Esophagus muscularis mucosa (tissue), 4 donors: ENCODE measurements around the gene NUDT14. TPM values are rescaled to one million over a fixed set of nuclear protein-coding genes. Genes with fewer than 3 reads are reported as not detected.

Experiments
- DNase-seq: peaks from one replicate; pipeline ENCODE4 v3.0.0-alpha.2; 2017; ENCODE audit errors: extremely low spot score
- H3K27ac ChIP-seq, 4 donors: fragments of 200-600 bp; sonication (generic); replicated peaks in 1 of 4; 1 replicate in 3 of 4; 2 replicates in 1 of 4; pipeline ENCODE4 v1.5.1; 2016 to 2019; ENCODE audit warnings: mild to moderate bottlenecking in 1 of 4
- H3K27me3 ChIP-seq, 4 donors: fragments of 200-600 bp; sonication (generic); one replicate each; pipeline versions ENCODE4 v1.5.1 to v1.6.0; 2016 to 2019
- H3K36me3 ChIP-seq, 4 donors: fragments of 200-600 bp; sonication (generic); one replicate each; pipeline ENCODE4 v1.5.1; 2016 to 2019
- H3K4me1 ChIP-seq, 4 donors: fragments of 200-600 bp; sonication (generic); one replicate each; pipeline ENCODE4 v1.5.1; 2016 to 2019
- H3K4me3 ChIP-seq, 4 donors: fragments of 200-600 bp; sonication (generic); 1 replicate in 2 of 4; 2 replicates in 2 of 4; pipeline ENCODE4 v1.5.1; 2016 to 2019; ENCODE audit warnings: mild to moderate bottlenecking in 4 of 4, moderate library complexity in 1 of 4
- H3K9me3 ChIP-seq, 4 donors: fragments of 200-600 bp; sonication (generic); 1 replicate in 3 of 4; 2 replicates in 1 of 4; pipeline ENCODE4 v1.5.1; 2016 to 2019
- EP300 ChIP-seq: sonication (generic); formaldehyde crosslinking; IDR thresholded peaks from one replicate; pipeline ENCODE4 v1.6.1; 2017; ENCODE audit warnings: antibody characterized with exemption
- POLR2A ChIP-seq: fragments of 450-650 bp; IDR thresholded peaks from one replicate; pipeline ENCODE4 v1.6.1; 2017; ENCODE audit warnings: antibody characterized with exemption, moderate library complexity, mild to moderate bottlenecking, low read depth
- POLR2AphosphoS5 ChIP-seq, 2 donors: sonication (generic); formaldehyde crosslinking; IDR thresholded peaks; one replicate each; pipeline ENCODE4 v1.6.1; 2017; ENCODE audit warnings: antibody characterized with exemption in 2 of 2
- WGBS: methylation state at CpG from one replicate; pipeline ENCODE4 v1.1.5; 2018; 5-methylcytosine and 5-hydroxymethylcytosine counted together
- intact Hi-C: fragments of 100-400 bp; cut with DNase I; formaldehyde crosslinking; loops from one replicate; pipeline ENCODE4 v1.15.1; 2023
- total RNA-seq, 4 donors: library from RNA; depleted of rRNA; stranded (reverse); fragments of >200 nt; gene quantifications; one replicate each; pipeline versions ENCODE4 v1.1.0 to v1.2.1, GENCODE V29; 2016
- TF ChIP-seq, protein P1 (sequence below), 3 experiments: fragments of 200-600 bp in 2 of 3; fragments of 450-650 bp in 1 of 3; sonication (generic) in 2 of 3; IDR thresholded peaks; one replicate each; pipeline ENCODE4 v1.5.1; 2017 to 2019; ENCODE audit warnings: antibody characterized with exemption in 3 of 3, mild to moderate bottlenecking in 2 of 3, moderate library complexity in 1 of 3

NUDT14 gene
- total RNA-seq, 4 donors from 2014 or later: 2.1 to 6.2 (median 5.8) TPM

DNA sequence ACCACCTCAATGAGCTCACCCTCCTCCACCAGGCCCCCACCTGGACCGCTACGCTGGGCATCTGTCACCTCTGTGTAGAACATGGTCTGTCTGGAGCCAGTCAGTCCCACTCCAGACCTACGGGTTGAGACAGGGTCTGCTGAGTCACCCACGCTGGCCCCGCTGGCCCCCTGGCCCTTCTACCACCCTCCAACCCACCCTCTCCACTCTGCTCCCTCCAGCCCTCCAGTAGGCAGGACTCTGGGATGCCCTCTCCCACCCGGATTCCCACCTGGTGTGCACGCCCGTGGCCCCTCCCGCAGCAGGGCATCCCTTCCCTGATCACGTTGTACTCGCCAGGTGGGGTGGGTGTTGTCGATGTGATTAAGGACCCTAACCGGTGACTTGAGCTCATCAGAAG, 8.0 kb downstream of the NUDT14 start:
- intact Hi-C loops: no loop called here
- TF ChIP-seq POLR2A (no peak), EP300 (no peak), POLR2AphosphoS5 (IDR thresholded peaks at IDR 0.05) (no peak)
- TF ChIP-seq, protein P1, sequence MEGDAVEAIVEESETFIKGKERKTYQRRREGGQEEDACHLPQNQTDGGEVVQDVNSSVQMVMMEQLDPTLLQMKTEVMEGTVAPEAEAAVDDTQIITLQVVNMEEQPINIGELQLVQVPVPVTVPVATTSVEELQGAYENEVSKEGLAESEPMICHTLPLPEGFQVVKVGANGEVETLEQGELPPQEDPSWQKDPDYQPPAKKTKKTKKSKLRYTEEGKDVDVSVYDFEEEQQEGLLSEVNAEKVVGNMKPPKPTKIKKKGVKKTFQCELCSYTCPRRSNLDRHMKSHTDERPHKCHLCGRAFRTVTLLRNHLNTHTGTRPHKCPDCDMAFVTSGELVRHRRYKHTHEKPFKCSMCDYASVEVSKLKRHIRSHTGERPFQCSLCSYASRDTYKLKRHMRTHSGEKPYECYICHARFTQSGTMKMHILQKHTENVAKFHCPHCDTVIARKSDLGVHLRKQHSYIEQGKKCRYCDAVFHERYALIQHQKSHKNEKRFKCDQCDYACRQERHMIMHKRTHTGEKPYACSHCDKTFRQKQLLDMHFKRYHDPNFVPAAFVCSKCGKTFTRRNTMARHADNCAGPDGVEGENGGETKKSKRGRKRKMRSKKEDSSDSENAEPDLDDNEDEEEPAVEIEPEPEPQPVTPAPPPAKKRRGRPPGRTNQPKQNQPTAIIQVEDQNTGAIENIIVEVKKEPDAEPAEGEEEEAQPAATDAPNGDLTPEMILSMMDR (IDR thresholded peaks at IDR 0.05): no peak
- no peak for DNase-seq
- WGBS: 90% methylated on average over 5 of the region's 13 CpGs
- no peak overlapping the region for H3K4me3 ChIP-seq
- no peaks in the 10 kb centered on the region for H3K9me3 ChIP-seq
- peaks cover 27 to 36% (median 30%) of the 10 kb centered on the region in 4 donors for H3K4me1 ChIP-seq
- no peaks in the 10 kb centered on the region for H3K36me3 ChIP-seq
- no peak overlapping the region for H3K27ac ChIP-seq
- peaks cover 0 to 26% (median 3%) of the 10 kb centered on the region in 4 donors for H3K27me3 ChIP-seq

DNA sequence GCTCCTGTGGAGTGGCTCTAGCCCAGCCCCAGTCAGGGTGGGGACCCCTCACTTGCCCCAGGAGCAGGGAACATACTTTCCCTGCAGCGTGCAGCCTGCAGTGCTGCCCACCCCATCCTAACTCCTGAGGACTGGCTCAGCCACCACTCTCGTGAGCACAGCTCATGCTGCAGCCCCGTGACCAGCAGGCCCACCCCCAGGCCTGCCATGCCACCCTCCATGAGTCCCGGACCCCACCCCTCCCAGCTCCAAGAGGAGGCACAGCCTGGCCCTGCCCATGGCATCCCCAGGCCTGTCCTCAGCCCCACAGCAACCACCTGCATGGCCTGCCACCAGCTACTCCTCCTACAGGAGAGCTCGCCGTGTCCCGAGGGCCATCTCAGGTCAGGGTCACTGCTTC, 8.6 kb downstream of the NUDT14 start:
- peaks cover 0 to 32% (median 3%) of the 10 kb centered on the region in 4 donors for H3K27me3 ChIP-seq
- no peak overlapping the region for H3K27ac ChIP-seq
- peaks cover 27 to 40% (median 37%) of the 10 kb centered on the region in 4 donors for H3K4me1 ChIP-seq
- 50% methylated on average over 3 of the region's 7 CpGs for WGBS
- intact Hi-C loops: no loop called here
- H3K4me3 ChIP-seq: no peak overlapping the region
- H3K36me3 ChIP-seq: no peaks in the 10 kb centered on the region
- TF ChIP-seq EP300 (no peak), POLR2AphosphoS5 (IDR thresholded peaks at IDR 0.05) (no peak), POLR2A (no peak)
- TF ChIP-seq, protein P1 (IDR thresholded peaks at IDR 0.05): no peak
- no peak for DNase-seq
- H3K9me3 ChIP-seq: no peaks in the 10 kb centered on the region

DNA sequence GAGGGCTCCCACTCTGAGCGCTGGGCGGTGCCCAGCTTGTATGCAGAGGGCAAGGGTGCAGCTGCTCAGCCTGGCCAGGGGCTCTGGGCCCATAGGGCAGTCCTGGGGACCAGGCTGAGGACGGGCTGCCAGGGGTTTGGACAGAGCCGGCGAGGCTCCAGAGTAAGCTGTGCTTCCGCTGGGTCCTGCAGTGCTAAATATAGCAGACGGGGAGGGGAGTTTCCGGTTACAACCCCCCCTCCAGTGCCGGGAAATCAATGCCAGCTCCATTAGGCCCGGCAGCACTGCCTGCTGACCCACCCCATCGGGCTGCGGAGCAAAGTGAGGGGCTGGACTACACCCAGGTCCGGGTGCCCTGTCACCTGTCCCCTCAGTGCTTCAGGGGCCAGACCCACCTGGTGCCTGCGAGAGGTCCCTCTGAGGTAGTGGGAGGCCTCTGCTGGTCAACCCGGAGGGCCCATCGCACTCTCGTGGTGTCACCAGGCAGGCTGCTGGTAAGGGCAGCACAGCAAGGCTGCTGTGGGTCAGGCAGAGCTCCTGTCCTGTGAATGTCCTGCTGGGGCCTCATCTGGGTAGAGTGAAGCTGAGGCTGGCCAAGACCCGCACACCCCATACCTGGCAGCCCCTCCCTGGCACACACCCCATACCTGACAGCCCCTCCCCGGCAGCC, 10.0 kb downstream of the NUDT14 start:
- Histone ChIP-seq H3K27me3 (peaks cover 0 to 45% (median 6%) of the 10 kb centered on the region in 4 donors), H3K9me3 (no peaks in the 10 kb centered on the region), H3K36me3 (peaks cover 0 to 3% (median 0%) of the 10 kb centered on the region in 4 donors), H3K27ac (no peak overlapping the region), H3K4me1 (peaks cover 38 to 50% (median 47%) of the 10 kb centered on the region in 4 donors), H3K4me3 (no peak overlapping the region)
- TF ChIP-seq, protein P1 (IDR thresholded peaks at IDR 0.05): no peak
- TF ChIP-seq EP300 (no peak), POLR2A (no peak), POLR2AphosphoS5 (IDR thresholded peaks at IDR 0.05) (no peak)
- 49% methylated on average over 10 of the region's 19 CpGs for WGBS
- no peak for DNase-seq
- intact Hi-C loops: no loop called here

DNA sequence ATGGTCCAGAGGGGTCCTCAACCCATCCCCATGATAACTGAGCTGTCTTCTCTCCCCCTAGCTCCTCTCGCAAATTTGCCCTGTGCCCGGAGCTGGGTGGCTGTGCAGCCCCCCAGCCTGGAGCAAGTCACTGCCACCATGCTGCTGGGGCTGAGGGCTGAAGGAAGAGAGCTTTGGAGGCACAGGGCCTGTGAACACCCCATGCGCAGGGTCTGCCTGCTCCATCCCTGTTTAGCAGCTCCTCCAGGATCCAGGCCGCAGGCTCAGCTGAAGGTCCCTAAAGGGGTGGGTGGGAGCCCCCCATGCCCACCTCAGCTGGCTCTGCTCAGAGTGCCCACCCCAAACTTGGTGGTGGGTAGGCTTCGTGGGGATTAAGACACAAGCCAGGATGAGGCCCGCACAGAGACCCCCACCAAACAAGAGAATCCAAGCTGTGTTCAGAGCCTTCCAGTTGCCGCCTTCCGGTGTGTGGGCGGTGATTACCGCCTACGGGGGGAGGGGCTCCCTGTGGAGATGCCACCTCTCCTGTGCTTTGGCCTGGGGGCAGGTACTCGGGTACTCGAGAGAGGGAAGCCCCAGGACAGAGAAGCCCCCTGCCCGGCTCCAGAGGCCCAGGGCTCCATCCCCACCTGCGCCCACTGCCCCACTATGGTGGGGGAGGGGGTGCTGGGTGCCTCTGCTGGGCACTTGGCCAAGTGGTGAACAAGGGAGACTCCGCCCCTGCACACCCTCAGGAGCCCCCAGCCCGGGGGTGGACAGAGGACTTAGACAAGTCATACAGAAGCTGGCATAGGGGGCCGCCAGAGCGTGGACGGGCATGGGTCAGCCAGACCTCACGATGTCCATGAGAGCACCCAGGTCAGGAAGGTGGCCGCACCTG, 11.1 kb downstream of the NUDT14 start:
- peaks cover 45 to 50% (median 48%) of the 10 kb centered on the region in 4 donors for H3K4me1 ChIP-seq

More for the DNA sequence above, 11.1 kb downstream of the NUDT14 start:
- no peak for DNase-seq
- H3K27me3 ChIP-seq: peaks cover 0 to 56% (median 6%) of the 10 kb centered on the region in 4 donors
- no peak overlapping the region for H3K4me3 ChIP-seq
- H3K27ac ChIP-seq: no peak overlapping the region
- TF ChIP-seq POLR2A (no peak), POLR2AphosphoS5 (IDR thresholded peaks at IDR 0.05) (no peak), EP300 (no peak)
- TF ChIP-seq, protein P1 (IDR thresholded peaks at IDR 0.05): no peak
- intact Hi-C loops: loop anchor here (5.0 kb wide), 1 partner anchor 78 kb away; no protein-coding TSS in a partner anchor
- 84% methylated on average over 15 of the region's 22 CpGs for WGBS
- no peaks in the 10 kb centered on the region for H3K9me3 ChIP-seq
- H3K36me3 ChIP-seq: peaks cover 0 to 4% (median 0%) of the 10 kb centered on the region in 4 donors
